ENCODE results near the gene PARD6A.
"Not testable (repeated sequence)": the region's sequence is repeated elsewhere in the genome, so short reads cannot be mapped to it uniquely, and the experiment has no call there.

PARD6A gene

GRCh38 chr16:67667817-67668494 is 7.2 kb downstream of the PARD6A start:
- peak; percentile 88 for DNase-seq

- DNase-seq, result no peak
Measured at GRCh38 chr16:67668495-67669157, 7.9 kb downstream of the PARD6A start.

GRCh38 chr16:67669499-67670101 is 8.8 kb downstream of the PARD6A start:
- DNase-seq, result no peak

GRCh38 chr16:67672306-67672705 is 11.5 kb downstream of the PARD6A start:
- no peak for DNase-seq

- DNase-seq, result peak; percentile 27
Measured at GRCh38 chr16:67672739-67673662, 12.2 kb downstream of the PARD6A start.

- DNase-seq, result no peak
Measured at GRCh38 chr16:67673712-67674580, 13.2 kb downstream of the PARD6A start.

GRCh38 chr16:67674851-67675578 is 14.3 kb downstream of the PARD6A start:
- DNase-seq, result no peak

GRCh38 chr16:67675579-67675935 is 14.8 kb downstream of the PARD6A start:
- DNase-seq, result no peak

- DNase-seq, result no peak
Measured at GRCh38 chr16:67675999-67676398, 15.2 kb downstream of the PARD6A start.

- no peak for DNase-seq
Measured at GRCh38 chr16:67676516-67676915, 15.8 kb downstream of the PARD6A start.

GRCh38 chr16:67676939-67677338 is 16.2 kb downstream of the PARD6A start:
- DNase-seq, result no peak

- DNase-seq, result no peak
Measured at GRCh38 chr16:67677712-67678111, 17.0 kb downstream of the PARD6A start.

- no peak for DNase-seq
Measured at GRCh38 chr16:67678354-67679023, 17.7 kb downstream of the PARD6A start.

- no peak for DNase-seq
Measured at GRCh38 chr16:67679935-67680897, 19.5 kb downstream of the PARD6A start.

GRCh38 chr16:67683767-67684166 is 23.0 kb downstream of the PARD6A start:
- no peak for DNase-seq

- no peak for DNase-seq
Measured at GRCh38 chr16:67685388-67686112, 24.8 kb downstream of the PARD6A start.

- not testable (repeated sequence) for DNase-seq
Measured at GRCh38 chr16:67693517-67694285, 32.9 kb downstream of the PARD6A start.

- no peak for DNase-seq
Measured at GRCh38 chr16:67694611-67695010, 33.9 kb downstream of the PARD6A start.
